RWPE2 (cell line): ENCODE measurements around the gene PPP1R8.

Source experiments
- ATAC-seq: fragments of 200-7000 bp; cut with Tn5 transposase; 3 replicates; pipeline ENCODE4 v1.9.1; 2021; ENCODE audit warnings: low read depth
- DNase-seq: peaks from one replicate; pipeline ENCODE4 v3.0.0-alpha.2; 2020; ENCODE audit warnings: low spot score
- H3K27ac ChIP-seq: fragments of 450-650 bp; 2 replicates; pipeline ENCODE4 v1.5.1; 2017; ENCODE audit warnings: mild to moderate bottlenecking; ENCODE audit not compliant: poor library complexity, severe bottlenecking
- H3K27me3 ChIP-seq: fragments of 250-450 bp; sonication (Bioruptor Pico); 2 replicates; pipeline ENCODE4 v1.5.1; 2021; ENCODE audit warnings: mild to moderate bottlenecking, moderate library complexity; ENCODE audit not compliant: insufficient read depth, poor library complexity, severe bottlenecking
- H3K36me3 ChIP-seq: fragments of 250-450 bp; sonication (Bioruptor Pico); 2 replicates; pipeline ENCODE4 v1.5.1; 2020; ENCODE audit warnings: low read depth, mild to moderate bottlenecking, moderate library complexity
- H3K4me1 ChIP-seq: fragments of 250-450 bp; sonication (Bioruptor Pico); 2 replicates; pipeline ENCODE4 v1.5.1; 2021; ENCODE audit warnings: mild to moderate bottlenecking, moderate library complexity; ENCODE audit not compliant: insufficient read depth, poor library complexity, severe bottlenecking
- H3K4me3 ChIP-seq: fragments of 250-450 bp; sonication (Bioruptor Pico); 2 replicates; pipeline ENCODE4 v1.5.1; 2021; ENCODE audit warnings: mild to moderate bottlenecking, moderate library complexity; ENCODE audit not compliant: severe bottlenecking
- H3K9me3 ChIP-seq: fragments of 250-450 bp; sonication (Bioruptor Pico); 2 replicates; pipeline ENCODE4 v1.5.1; 2021; ENCODE audit warnings: mild to moderate bottlenecking, moderate library complexity; ENCODE audit not compliant: severe bottlenecking
- TF ChIP-seq, protein P1 (sequence below): fragments of 450-650 bp; IDR thresholded peaks from one replicate; pipeline ENCODE4 v1.5.1; 2017; ENCODE audit warnings: mild to moderate bottlenecking, moderate library complexity; ENCODE audit not compliant: poor library complexity, severe bottlenecking

The PPP1R8 gene

GRCh38 chr1:27858949-27859576 is 28.5 kb downstream of the PPP1R8 start:
- ATAC-seq: no peak
- no peak for DNase-seq
- H3K4me1 ChIP-seq: peaks cover 14% of the 10 kb centered on the region
- no peak overlapping the region for H3K27ac ChIP-seq
- H3K27me3 ChIP-seq: no peaks in the 10 kb centered on the region
- TF ChIP-seq, protein P1, sequence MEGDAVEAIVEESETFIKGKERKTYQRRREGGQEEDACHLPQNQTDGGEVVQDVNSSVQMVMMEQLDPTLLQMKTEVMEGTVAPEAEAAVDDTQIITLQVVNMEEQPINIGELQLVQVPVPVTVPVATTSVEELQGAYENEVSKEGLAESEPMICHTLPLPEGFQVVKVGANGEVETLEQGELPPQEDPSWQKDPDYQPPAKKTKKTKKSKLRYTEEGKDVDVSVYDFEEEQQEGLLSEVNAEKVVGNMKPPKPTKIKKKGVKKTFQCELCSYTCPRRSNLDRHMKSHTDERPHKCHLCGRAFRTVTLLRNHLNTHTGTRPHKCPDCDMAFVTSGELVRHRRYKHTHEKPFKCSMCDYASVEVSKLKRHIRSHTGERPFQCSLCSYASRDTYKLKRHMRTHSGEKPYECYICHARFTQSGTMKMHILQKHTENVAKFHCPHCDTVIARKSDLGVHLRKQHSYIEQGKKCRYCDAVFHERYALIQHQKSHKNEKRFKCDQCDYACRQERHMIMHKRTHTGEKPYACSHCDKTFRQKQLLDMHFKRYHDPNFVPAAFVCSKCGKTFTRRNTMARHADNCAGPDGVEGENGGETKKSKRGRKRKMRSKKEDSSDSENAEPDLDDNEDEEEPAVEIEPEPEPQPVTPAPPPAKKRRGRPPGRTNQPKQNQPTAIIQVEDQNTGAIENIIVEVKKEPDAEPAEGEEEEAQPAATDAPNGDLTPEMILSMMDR: no peak
- H3K4me3 ChIP-seq: no peak overlapping the region
- H3K36me3 ChIP-seq: no peaks in the 10 kb centered on the region
- no peaks in the 10 kb centered on the region for H3K9me3 ChIP-seq

DNA sequence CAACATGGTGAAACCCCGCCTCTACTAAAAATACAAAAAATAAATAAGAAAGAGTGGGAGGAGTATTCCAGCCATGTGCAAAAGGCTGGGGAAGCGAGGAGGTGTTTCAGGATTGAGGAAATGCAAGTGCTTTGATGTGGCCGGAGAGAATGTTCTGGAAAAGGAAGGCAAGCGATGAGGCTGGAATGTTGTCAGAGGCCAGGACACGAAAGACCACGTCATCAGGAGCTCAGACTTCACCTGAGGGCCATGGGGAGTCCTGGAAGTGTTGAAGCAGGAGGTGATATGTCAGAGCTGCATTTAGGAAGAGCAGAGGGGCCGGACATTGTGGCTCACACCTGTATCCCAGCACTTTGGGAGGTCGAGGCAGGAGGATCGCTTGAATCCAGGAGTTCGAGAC is 30.9 kb downstream of the PPP1R8 start:
- no peak for ATAC-seq

DNA sequence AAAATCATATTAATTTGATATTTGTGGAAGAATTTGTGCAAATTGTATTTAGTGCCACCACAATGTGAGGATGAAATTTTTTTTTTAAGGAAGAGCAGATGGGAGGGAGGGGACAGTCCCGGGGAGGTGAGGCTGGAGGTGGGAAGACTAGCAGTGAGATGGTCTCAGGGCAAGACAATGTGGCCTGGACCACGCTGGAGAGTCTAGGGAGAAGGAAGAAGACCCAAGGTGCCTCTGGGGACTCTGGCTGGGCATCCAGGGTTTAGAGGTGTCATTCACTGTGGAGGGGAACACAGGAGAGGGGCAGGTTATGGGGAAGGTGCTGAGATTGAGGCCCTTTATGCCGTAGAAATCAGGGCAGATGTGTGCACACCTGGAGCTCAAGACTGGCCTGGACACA is 31.4 kb downstream of the PPP1R8 start:
- ATAC-seq: no peak

More for the DNA sequence above, 30.9 kb downstream of the PPP1R8 start:
- TF ChIP-seq, protein P1: no peak
- no peak overlapping the region for H3K27ac ChIP-seq
- no peaks in the 10 kb centered on the region for H3K9me3 ChIP-seq
- H3K36me3 ChIP-seq: no peaks in the 10 kb centered on the region
- H3K4me3 ChIP-seq: no peak overlapping the region
- peaks cover 15% of the 10 kb centered on the region for H3K4me1 ChIP-seq
- DNase-seq: no peak
- no peaks in the 10 kb centered on the region for H3K27me3 ChIP-seq

GRCh38 chr1:27862671-27863537 is 32.3 kb downstream of the PPP1R8 start:
- no peaks in the 10 kb centered on the region for H3K9me3 ChIP-seq
- no peaks in the 10 kb centered on the region for H3K27me3 ChIP-seq
- no peak overlapping the region for H3K4me3 ChIP-seq
- no peaks in the 10 kb centered on the region for H3K36me3 ChIP-seq
- H3K4me1 ChIP-seq: peaks cover 15% of the 10 kb centered on the region
- peak; percentile 99 for ATAC-seq
- no peak for DNase-seq
- TF ChIP-seq, protein P1: no peak
- peak overlapping the region; percentile 38 for H3K27ac ChIP-seq

More for the DNA sequence above, 31.4 kb downstream of the PPP1R8 start:
- H3K27ac ChIP-seq: no peak overlapping the region
- TF ChIP-seq, protein P1: no peak
- H3K36me3 ChIP-seq: no peaks in the 10 kb centered on the region
- no peak overlapping the region for H3K4me3 ChIP-seq
- H3K4me1 ChIP-seq: peaks cover 15% of the 10 kb centered on the region
- no peaks in the 10 kb centered on the region for H3K27me3 ChIP-seq
- H3K9me3 ChIP-seq: no peaks in the 10 kb centered on the region
- DNase-seq: no peak
